Mammary epithelial cell (primary cell): Measurements from ENCODE around the gene TDRD5.

Source experiments
- EZH2 ChIP-seq: IDR thresholded peaks from 2 replicates; pipeline ENCODE4 v1.6.1; 2012; ENCODE audit warnings: low read length, inconsistent platforms, borderline replicate concordance
- TF ChIP-seq, protein P1 (sequence below), 2 donors: IDR thresholded peaks in 1 of 2; conservative IDR thresholded peaks in 1 of 2; 2 replicates each; pipeline ENCODE4 v1.5.1; 2011 to 2012; ENCODE audit warnings: inconsistent platforms in 2 of 2, low read length in 2 of 2, mild to moderate bottlenecking in 2 of 2, control low read depth in 1 of 2, low read depth in 1 of 2; ENCODE audit not compliant: insufficient read depth in 1 of 2; ENCODE audit errors: extremely low read depth in 1 of 2

DNA sequence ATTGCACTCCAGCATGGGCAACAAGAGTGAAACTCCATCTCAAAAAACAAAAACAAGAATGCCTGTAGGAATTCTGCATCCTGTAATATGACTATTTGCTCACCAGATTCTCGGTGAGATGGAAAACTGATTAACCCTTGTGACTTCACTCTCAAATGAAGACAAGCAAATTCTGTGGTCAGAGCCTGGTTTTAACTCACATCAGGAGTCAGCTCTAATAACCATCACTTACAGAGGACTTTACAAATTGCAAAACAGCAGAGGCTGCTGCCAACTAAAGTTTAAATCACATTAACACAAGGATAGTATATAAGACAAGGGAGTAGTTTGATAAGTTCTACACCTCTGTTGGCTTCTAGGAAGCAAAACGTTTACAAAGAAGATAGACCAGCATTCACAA is 115.8 kb downstream of the TDRD5 start:
- TF ChIP-seq, protein P1, sequence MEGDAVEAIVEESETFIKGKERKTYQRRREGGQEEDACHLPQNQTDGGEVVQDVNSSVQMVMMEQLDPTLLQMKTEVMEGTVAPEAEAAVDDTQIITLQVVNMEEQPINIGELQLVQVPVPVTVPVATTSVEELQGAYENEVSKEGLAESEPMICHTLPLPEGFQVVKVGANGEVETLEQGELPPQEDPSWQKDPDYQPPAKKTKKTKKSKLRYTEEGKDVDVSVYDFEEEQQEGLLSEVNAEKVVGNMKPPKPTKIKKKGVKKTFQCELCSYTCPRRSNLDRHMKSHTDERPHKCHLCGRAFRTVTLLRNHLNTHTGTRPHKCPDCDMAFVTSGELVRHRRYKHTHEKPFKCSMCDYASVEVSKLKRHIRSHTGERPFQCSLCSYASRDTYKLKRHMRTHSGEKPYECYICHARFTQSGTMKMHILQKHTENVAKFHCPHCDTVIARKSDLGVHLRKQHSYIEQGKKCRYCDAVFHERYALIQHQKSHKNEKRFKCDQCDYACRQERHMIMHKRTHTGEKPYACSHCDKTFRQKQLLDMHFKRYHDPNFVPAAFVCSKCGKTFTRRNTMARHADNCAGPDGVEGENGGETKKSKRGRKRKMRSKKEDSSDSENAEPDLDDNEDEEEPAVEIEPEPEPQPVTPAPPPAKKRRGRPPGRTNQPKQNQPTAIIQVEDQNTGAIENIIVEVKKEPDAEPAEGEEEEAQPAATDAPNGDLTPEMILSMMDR (conservative IDR thresholded peaks at IDR 0.05 in 1 of 2, IDR thresholded peaks at IDR 0.05 in 1 of 2; ENCODE audit: extremely low read depth in 1 of 2, insufficient read depth in 1 of 2, low read depth in 1 of 2, low read length in 2 of 2) = no peak
- TF ChIP-seq EZH2 = no peak
